Measurements from ENCODE around the gene PTP4A2.

DNA sequence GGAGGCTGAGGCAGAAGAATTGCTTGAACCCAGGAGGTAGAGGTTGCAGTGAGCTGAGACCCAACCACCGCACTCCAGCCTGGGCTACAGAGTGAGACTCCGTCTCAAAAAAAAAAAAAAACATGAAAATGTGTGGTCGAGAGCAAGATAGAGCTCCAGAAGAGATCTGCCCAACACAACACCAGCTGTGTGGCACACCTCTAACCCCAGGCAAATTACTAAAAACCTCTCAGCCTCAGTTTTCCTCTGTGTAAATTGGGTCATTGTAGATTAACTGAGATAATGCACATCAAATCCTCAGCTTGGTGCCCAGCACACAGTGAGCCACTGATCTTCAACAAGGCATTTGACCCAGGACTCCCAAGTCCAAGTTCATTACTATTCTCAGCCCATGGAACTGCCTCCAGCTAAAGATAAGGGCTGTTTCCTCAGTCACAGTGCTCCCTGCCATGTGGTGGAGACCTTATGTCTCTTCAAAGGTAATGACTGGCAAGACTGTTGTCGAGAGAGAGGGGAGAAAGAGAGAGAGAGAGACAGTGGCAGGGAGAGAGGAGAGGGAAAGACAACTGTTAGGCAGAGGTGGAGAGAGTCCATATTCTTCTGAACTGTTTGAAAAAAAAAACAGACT is 58.1 kb downstream of the PTP4A2 start:
- no peak for TF ChIP-seq JUND (IDR thresholded peaks at IDR 0.05; ENCODE audit: low read length)
- TF ChIP-seq, protein P1, sequence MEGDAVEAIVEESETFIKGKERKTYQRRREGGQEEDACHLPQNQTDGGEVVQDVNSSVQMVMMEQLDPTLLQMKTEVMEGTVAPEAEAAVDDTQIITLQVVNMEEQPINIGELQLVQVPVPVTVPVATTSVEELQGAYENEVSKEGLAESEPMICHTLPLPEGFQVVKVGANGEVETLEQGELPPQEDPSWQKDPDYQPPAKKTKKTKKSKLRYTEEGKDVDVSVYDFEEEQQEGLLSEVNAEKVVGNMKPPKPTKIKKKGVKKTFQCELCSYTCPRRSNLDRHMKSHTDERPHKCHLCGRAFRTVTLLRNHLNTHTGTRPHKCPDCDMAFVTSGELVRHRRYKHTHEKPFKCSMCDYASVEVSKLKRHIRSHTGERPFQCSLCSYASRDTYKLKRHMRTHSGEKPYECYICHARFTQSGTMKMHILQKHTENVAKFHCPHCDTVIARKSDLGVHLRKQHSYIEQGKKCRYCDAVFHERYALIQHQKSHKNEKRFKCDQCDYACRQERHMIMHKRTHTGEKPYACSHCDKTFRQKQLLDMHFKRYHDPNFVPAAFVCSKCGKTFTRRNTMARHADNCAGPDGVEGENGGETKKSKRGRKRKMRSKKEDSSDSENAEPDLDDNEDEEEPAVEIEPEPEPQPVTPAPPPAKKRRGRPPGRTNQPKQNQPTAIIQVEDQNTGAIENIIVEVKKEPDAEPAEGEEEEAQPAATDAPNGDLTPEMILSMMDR (IDR thresholded peaks at IDR 0.05; ENCODE audit: control extremely low read depth in 1 of 3, insufficient read depth in 1 of 3, low read depth in 1 of 3, low read length in 3 of 3): no peak
- no peak for TF ChIP-seq POLR2A (IDR thresholded peaks at IDR 0.05; ENCODE audit: control extremely low read depth in 1 of 2, low read depth in 2 of 2, low read length in 2 of 2)
- TF ChIP-seq RAD21 (IDR thresholded peaks at IDR 0.05 in 1 of 2, conservative IDR thresholded peaks at IDR 0.05 in 1 of 2; ENCODE audit: low read depth in 2 of 2, low read length in 2 of 2): no peak
- TF ChIP-seq CHD1 (IDR thresholded peaks at IDR 0.05; ENCODE audit: low read depth, low read length): no peak
- TF ChIP-seq BRCA1 (IDR thresholded peaks at IDR 0.05; ENCODE audit: low read depth, low read length): no peak
- TF ChIP-seq MAFK (IDR thresholded peaks at IDR 0.05; ENCODE audit: low read depth, low read length): no peak
- TF ChIP-seq USF2 (IDR thresholded peaks at IDR 0.05; ENCODE audit: low read length): no peak
- no peak for TF ChIP-seq CREB1 (IDR thresholded peaks at IDR 0.05)
- TF ChIP-seq EZH2 (IDR thresholded peaks at IDR 0.05; ENCODE audit: low read depth, low read length, severe bottlenecking): no peak
- TF ChIP-seq SP1 (IDR thresholded peaks at IDR 0.05; ENCODE audit: low read depth, low read length): no peak
- no peak for TF ChIP-seq YY1 (IDR thresholded peaks at IDR 0.05; ENCODE audit: low read depth, low read length)
- TF ChIP-seq, protein P2, sequence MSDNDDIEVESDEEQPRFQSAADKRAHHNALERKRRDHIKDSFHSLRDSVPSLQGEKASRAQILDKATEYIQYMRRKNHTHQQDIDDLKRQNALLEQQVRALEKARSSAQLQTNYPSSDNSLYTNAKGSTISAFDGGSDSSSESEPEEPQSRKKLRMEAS (IDR thresholded peaks at IDR 0.05): no peak
- TF ChIP-seq FOSL1 (IDR thresholded peaks at IDR 0.05; ENCODE audit: insufficient read depth, low read depth, low read length): no peak
